A673 (cell line): ENCODE data around the gene TOP2B.

Source experiments
- EZH2 ChIP-seq: fragments of 200-600 bp; sonication (generic); IDR thresholded peaks from 2 replicates; pipeline ENCODE4 v1.6.1; 2017; ENCODE audit warnings: borderline replicate concordance, low read depth, mild to moderate bottlenecking, mixed read lengths, antibody characterized with exemption, low read length; ENCODE audit not compliant: poor library complexity, severe bottlenecking
- TF ChIP-seq, protein P1 (sequence below): fragments of 300-800, 200-600 bp; sonication (generic); conservative IDR thresholded peaks from 2 replicates; pipeline ENCODE4 v1.5.1; 2017; ENCODE audit warnings: low read depth, mild to moderate bottlenecking, antibody characterized with exemption, low read length, moderate library complexity, mixed read lengths

GRCh38 chr3:25674670-25675069 is 10.0 kb upstream of the TOP2B start:
- TF ChIP-seq, protein P1, sequence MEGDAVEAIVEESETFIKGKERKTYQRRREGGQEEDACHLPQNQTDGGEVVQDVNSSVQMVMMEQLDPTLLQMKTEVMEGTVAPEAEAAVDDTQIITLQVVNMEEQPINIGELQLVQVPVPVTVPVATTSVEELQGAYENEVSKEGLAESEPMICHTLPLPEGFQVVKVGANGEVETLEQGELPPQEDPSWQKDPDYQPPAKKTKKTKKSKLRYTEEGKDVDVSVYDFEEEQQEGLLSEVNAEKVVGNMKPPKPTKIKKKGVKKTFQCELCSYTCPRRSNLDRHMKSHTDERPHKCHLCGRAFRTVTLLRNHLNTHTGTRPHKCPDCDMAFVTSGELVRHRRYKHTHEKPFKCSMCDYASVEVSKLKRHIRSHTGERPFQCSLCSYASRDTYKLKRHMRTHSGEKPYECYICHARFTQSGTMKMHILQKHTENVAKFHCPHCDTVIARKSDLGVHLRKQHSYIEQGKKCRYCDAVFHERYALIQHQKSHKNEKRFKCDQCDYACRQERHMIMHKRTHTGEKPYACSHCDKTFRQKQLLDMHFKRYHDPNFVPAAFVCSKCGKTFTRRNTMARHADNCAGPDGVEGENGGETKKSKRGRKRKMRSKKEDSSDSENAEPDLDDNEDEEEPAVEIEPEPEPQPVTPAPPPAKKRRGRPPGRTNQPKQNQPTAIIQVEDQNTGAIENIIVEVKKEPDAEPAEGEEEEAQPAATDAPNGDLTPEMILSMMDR = no peak
- no peak for TF ChIP-seq EZH2
